ENCODE results near the gene SOAT1.
"Not testable (repeated sequence)": the region's sequence is repeated elsewhere in the genome, so short reads cannot be mapped to it uniquely, and the experiment has no call there.

Gene SOAT1

DNA sequence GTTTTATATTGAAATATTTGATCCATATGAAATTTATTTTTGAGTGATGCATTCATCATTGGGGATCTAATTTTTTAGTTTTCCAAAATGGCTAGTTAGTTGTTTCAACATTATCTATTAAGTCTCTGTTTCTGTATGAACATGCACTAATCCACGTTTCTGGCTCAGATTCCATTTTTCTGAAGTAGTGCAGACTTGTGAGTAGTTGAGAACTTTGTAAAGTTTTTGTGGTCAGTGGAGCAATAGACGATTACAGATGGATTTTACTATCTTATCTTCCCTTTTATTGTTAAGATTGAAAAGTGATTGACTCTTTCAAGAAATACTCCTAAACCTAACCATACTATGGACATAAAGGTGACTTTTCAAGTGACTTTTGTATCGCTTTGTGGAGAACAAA is 16.7 kb downstream of the SOAT1 start:
- no peak for DNase-seq

DNA sequence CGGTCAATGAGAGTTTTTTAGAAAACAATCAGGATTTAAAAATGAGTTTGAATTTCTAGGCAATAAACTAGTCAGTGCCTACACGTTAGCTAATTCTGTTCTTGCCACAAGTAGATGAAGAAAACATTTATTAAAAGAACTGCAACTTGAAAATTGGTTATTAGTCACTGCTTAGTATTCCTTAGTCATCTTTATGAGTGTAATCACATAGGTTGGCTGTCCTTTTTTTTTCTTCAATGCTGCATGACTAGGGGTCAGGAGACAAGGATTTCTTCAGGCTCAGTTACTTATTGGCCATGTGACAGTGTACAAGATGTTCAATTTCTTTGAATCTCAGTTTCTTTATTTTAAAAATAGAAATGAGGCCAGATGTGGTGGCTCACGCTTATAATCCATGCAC is 17.1 kb downstream of the SOAT1 start:
- no peak for DNase-seq

GRCh38 chr1:179311149-179311700 is 17.6 kb downstream of the SOAT1 start:
- no peak for DNase-seq

DNA sequence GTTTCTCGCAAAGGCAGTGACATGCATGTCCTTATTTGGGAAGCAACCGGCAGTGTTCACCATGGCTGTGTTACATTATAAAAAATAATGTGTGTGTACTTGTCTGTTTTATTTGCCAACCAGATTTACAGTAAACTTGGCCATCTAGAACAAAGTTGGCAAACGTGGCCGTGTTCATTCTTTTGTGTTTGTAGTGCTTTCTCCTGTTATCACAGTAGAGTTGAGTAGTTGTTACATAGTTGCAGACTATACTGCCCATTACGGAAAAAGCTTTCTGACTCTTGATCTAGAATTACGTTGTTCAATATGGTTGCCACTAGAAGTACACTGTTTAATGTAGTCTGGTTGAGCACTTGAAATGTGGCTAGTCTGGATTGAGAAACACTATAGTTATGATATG is 19.4 kb downstream of the SOAT1 start:
- DNase-seq, result no peak

DNA sequence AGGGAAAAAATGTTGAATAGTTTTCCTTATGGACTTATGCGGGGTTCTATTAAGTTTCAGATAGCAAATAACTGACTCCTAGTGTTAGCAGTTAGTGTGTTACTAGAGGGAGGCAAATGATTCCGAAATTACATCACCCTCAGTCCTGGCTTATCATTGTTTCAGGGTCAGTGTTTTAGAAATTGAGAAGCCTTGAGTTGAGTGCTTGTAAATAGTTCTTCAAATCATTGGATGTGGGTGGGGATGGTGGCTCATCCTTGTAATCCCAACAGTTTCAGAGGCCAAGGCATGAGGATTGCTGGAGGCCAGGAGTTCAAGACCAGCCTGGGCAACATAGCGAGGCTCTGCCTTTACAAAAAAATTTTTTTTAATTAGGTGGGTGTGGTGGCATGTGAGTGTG is 21.3 kb downstream of the SOAT1 start:
- no peak for DNase-seq

- no peak for DNase-seq
Observed at GRCh38 chr1:179318491-179318890, 24.9 kb downstream of the SOAT1 start.

DNA sequence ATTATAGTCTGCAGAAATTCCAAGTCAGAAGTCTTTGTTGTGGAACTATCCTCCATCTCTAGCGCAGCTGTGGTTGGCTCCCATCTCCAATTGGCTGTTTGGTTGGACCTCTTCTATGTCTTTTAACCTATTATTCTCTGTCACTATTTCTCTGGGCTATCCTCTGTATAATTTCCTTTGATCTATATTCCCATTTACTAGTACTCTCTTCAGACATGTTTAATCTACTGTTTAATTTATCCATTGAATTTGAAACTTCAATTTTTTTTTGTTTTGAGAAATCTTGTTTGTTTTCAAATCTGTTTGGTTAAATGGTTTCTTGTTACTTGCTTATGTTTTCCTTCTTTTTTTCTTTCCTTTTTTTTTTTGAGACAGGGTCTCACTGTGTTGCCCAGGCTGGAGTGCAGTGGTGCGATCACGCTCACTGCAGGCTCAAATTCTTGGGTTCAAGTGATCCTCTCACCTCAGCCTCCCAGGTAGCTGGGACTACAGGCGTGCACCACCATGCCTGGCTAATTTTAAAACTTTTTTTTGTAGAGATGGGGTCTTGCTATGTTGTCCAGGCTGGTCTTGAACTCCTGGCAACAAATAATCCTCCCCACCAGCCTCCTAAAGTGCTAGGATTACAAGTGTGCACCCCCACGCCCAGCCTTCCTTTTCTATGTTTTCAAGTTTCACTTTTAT is 28.1 kb downstream of the SOAT1 start:
- DNase-seq, result no peak

DNA sequence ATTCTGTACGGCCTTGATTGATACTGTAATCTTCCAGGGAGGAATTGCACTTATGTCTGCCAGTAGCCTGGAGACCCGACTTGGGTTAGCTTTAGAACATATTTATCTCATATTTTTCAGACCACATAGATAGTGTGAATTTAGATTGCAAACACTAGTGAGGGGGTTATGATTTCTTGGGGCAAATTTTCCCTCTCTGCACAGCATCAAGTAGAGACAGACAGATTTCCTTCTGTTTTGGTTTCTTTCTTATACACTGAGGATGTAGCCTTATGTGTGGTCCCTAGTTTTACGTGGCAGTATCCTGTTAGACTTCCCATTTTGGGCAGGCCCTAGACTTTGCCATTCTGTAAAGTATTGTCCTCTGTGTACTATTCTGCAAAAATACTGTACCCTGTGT is 29.0 kb downstream of the SOAT1 start:
- no peak for DNase-seq

GRCh38 chr1:179323436-179323835 is 29.8 kb downstream of the SOAT1 start:
- no peak for DNase-seq

GRCh38 chr1:179325836-179326235 is 32.2 kb downstream of the SOAT1 start:
- DNase-seq, result no peak

- DNase-seq, result no peak
Observed at GRCh38 chr1:179326746-179327145, 33.1 kb downstream of the SOAT1 start.

DNA sequence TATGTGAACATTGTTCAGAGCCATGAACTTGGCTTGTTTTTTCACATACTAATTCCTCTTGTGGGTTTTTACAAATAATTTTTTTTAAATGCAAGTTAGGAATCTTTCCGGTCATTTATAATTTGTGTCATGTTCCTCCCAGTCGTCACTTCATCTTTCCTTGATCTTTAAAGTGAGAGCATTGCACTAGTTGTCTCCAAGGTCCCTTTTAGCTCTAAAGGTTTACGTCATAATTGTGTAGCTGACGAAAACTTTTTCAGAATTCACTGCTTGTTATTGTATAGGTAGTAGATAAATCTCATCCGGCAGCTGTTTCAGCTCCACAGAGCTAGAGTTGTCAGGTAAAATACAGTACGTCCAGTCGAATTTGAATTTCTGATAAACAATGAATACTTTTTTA is 33.6 kb downstream of the SOAT1 start:
- DNase-seq, result no peak

- DNase-seq, result no peak
Observed at GRCh38 chr1:179327679-179328078, 34.1 kb downstream of the SOAT1 start.

- no peak for DNase-seq
Observed at GRCh38 chr1:179329862-179330261, 36.3 kb downstream of the SOAT1 start.

- no peak for DNase-seq
Observed at GRCh38 chr1:179334440-179334839, 40.8 kb downstream of the SOAT1 start.

- DNase-seq, result no peak
Observed at GRCh38 chr1:179337288-179337687, 43.7 kb downstream of the SOAT1 start.

GRCh38 chr1:179337942-179338560 is 44.5 kb downstream of the SOAT1 start:
- DNase-seq, result no peak

DNA sequence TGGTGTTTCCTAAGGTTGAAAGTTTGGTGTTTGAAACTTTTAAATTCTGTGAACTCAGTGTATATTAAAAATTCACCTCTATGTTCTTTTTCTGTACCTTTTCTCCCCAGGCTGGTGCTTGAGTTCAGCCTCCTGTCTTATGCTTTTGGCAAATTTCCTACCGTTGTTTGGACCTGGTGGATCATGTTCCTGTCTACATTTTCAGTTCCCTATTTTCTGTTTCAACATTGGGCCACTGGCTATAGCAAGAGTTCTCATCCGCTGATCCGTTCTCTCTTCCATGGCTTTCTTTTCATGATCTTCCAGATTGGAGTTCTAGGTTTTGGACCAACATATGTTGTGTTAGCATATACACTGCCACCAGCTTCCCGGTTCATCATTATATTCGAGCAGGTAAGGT is 47.3 kb downstream of the SOAT1 start:
- DNase-seq, result no peak

GRCh38 chr1:179341943-179342547 is 48.4 kb downstream of the SOAT1 start:
- DNase-seq, result no peak

- DNase-seq, result no peak
Observed at GRCh38 chr1:179342740-179343404, 49.3 kb downstream of the SOAT1 start.

DNA sequence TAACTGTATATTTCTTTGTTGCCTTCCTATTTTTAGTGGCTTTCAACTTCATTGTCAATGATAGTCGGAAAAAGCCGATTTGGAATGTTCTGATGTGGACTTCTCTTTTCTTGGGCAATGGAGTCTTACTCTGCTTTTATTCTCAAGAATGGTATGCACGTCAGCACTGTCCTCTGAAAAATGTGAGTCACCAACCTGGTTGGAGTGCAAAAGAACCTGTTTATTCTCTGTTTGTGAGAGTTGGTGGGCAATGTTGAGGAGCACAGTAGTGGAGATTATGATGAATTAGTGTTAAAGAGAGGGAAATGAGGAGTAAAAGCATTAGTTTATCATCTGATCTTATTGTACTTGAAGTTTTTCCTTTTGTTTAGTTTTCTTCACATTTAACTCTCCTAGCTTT is 57.7 kb downstream of the SOAT1 start:
- no peak for DNase-seq

DNA sequence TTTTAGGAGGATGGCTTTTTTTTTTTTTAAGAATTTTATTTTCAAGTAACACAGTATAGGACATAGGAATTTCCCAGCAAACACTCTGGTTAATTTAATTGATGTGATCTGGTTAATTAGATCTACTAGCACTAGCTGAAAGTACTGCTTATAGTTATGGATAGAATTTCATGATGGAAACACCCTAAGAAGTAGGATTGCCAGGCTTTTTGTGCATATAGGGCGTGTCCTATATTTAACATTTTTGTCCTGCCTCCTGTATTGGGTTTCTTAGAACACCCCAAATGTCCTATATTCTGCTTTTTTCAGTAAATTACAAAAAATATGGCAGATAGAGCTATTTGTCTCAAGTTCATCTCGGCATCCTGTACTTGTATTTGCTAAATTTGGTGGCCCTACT is 58.6 kb downstream of the SOAT1 start:
- DNase-seq, result no peak

GRCh38 chr1:179353546-179353945 is 59.9 kb downstream of the SOAT1 start:
- no peak for DNase-seq

- not testable (repeated sequence) for DNase-seq
Observed at GRCh38 chr1:179361631-179362030, 68.0 kb downstream of the SOAT1 start.

Data from NCI-H2107 (cell line).